Esophagus (tissue), 2 donors: Measurements from ENCODE around the gene DNM1. TPM values are rescaled to one million over a fixed set of nuclear protein-coding genes. Genes with fewer than 3 reads are reported as not detected.

Source experiments
- H3K27ac ChIP-seq, 2 donors: one replicate each; pipeline ENCODE4 v1.5.1; 2013; ENCODE audit warnings: low read depth in 2 of 2, mild to moderate bottlenecking in 2 of 2, inconsistent platforms in 1 of 2, low read length in 1 of 2, moderate library complexity in 1 of 2
- H3K27me3 ChIP-seq, 2 donors: one replicate each; pipeline ENCODE4 v1.6.1; 2013; ENCODE audit warnings: low read length in 2 of 2, control low read depth in 1 of 2, mild to moderate bottlenecking in 1 of 2; ENCODE audit not compliant: insufficient read depth in 2 of 2, control insufficient read depth in 1 of 2
- H3K36me3 ChIP-seq, 2 donors: one replicate each; pipeline ENCODE4 v1.6.1; 2013; ENCODE audit warnings: low read length in 1 of 2; ENCODE audit not compliant: control insufficient read depth in 2 of 2, insufficient read depth in 2 of 2
- H3K4me1 ChIP-seq, 2 donors: one replicate each; pipeline ENCODE4 v1.6.1; 2013; ENCODE audit warnings: low read length in 1 of 2; ENCODE audit not compliant: control insufficient read depth in 2 of 2, insufficient read depth in 2 of 2
- H3K4me3 ChIP-seq, 2 donors: one replicate each; pipeline ENCODE4 v1.5.1; 2013; ENCODE audit warnings: low read length in 2 of 2, mild to moderate bottlenecking in 2 of 2, low read depth in 1 of 2, moderate library complexity in 1 of 2
- H3K9me3 ChIP-seq, 2 donors: one replicate each; pipeline ENCODE4 v1.6.1; 2013; ENCODE audit warnings: mild to moderate bottlenecking in 2 of 2, low read depth in 1 of 2, low read length in 1 of 2, moderate library complexity in 1 of 2; ENCODE audit not compliant: control insufficient read depth in 2 of 2, insufficient read depth in 1 of 2
- WGBS, 2 donors: extraction: QIAGEN DNeasy Blood & Tissue Kit; methylation state at CpG; one replicate each; pipeline ENCODE4 v1.1.7; 2013; 5-methylcytosine and 5-hydroxymethylcytosine counted together
- polyA plus RNA-seq, 2 donors: library from polyadenylated mRNA; stranded (reverse); fragments of 200-250 nt; gene quantifications; one replicate each; pipeline ENCODE4 v1.2.3, GENCODE V29; 2013
- donor health status: healthy with polysubstance abuse.
- donor health status: Bipolar disorder and iron deficiency.

Gene DNM1
- polyA plus RNA-seq, 2 donors, result 2.4 to 4.6 TPM

GRCh38 chr9:128282500-128282899 lies 79.3 kb downstream of the DNM1 start:
- WGBS, 2 donors, result 94 to 99% methylated on average over 6 of the region's 6 CpGs
- no peak overlapping the region for H3K27ac ChIP-seq
- no peak overlapping the region for H3K4me3 ChIP-seq
- peaks cover 0 to 2% of the 10 kb centered on the region in 2 donors for H3K4me1 ChIP-seq
- no peaks in the 10 kb centered on the region for H3K27me3 ChIP-seq
- H3K36me3 ChIP-seq, result peaks cover 5 to 11% of the 10 kb centered on the region in 2 donors
- H3K9me3 ChIP-seq, result no peaks in the 10 kb centered on the region

DNA sequence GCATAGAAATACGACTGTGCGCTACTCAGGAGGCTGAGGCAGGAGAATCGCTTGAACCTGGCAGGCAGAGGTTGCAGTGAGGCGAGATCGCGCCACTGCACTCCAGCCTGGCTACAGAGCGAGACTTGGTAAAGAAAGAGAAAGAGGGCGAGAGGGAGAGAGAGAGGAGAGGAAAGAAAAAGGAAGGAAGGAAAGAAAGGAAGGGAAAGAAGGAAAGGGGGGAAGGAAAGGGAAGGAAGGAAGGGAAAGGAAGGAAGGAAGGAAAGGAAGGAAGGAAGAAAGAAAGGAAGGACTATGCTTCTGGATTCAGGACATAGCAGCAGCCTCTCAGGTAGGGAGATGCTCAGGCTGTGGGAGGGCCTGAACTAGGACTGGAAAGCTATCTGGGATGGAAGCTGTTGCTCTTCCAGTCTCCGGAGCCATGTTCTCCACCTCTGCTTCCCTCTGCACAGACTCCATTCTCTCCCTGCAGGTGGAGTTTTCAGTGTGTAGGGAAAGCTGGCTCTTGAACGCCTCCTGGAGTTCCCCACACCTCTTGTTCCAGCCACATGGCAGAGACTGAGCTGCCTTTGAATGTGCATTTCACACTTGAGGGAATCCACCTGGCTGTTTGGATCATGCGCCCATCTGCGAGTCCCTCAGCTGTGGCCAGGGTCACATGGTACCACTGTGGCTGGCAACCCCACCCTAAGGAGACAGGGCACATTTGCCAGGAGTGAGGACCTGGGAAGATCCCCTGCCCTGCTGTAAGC lies 82.0 kb downstream of the DNM1 start:
- WGBS, 2 donors, result 93 to 97% methylated on average over 12 of the region's 12 CpGs
- Histone ChIP-seq H3K27ac (no peak overlapping the region), H3K36me3 (peaks cover 9 to 18% of the 10 kb centered on the region in 2 donors)

GRCh38 chr9:128286440-128286839 lies 83.3 kb downstream of the DNM1 start:
- H3K36me3 ChIP-seq, result peaks cover 9 to 18% of the 10 kb centered on the region in 2 donors
- H3K4me1 ChIP-seq, result no peaks in the 10 kb centered on the region
- H3K9me3 ChIP-seq, result no peaks in the 10 kb centered on the region
- no peak overlapping the region for H3K27ac ChIP-seq
- H3K27me3 ChIP-seq, result no peaks in the 10 kb centered on the region
- no peak overlapping the region for H3K4me3 ChIP-seq
- WGBS, 2 donors, result 57 to 59% methylated on average over 6 of the region's 6 CpGs

More for the DNA sequence above, 82.0 kb downstream of the DNM1 start:
- no peaks in the 10 kb centered on the region for H3K27me3 ChIP-seq
- no peaks in the 10 kb centered on the region for H3K4me1 ChIP-seq
- no peak overlapping the region for H3K4me3 ChIP-seq
- H3K9me3 ChIP-seq, result no peaks in the 10 kb centered on the region

DNA sequence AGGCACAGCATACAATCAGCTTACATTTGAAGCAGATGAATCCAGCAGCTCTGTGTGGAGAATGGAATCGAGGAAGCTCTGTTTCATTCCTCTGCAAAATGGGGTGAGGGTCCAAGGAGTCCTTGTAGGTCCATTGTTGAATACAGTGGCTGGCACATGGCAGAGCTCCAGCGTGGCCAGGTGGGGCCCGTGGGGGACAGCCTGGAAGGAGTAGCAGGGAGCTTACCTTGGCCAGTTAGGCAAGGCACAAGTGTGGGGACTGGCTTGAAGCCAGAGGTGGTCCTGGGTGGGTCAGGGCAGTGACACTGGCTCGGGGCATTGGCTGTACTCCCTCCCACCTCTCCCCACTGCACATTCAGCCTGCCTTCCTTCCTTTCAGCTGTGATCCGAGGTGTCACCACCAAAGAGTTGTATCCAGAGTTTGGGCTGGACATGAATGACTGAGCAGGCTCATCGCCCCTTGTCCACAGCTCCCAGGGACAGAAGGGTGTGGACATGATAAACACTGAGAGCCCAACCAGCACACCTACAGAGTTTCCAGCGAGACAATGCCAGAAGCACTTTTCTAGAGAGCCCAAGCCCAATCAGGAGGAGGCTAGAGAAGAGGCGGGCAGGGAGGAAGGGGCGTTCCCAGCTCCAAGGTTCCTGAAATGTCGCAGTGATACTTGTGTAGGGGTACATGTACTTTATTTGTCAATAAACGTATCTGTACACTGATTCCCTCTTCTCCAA lies 85.3 kb downstream of the DNM1 start:
- peaks cover 9 to 18% of the 10 kb centered on the region in 2 donors for H3K36me3 ChIP-seq
- H3K4me3 ChIP-seq, result no peak overlapping the region
- no peak overlapping the region for H3K27ac ChIP-seq
- no peaks in the 10 kb centered on the region for H3K27me3 ChIP-seq
- WGBS, 2 donors, result 83 to 92% methylated on average over 9 to 11 of the region's 11 CpGs
- H3K4me1 ChIP-seq, result no peaks in the 10 kb centered on the region
- no peaks in the 10 kb centered on the region for H3K9me3 ChIP-seq

- Histone ChIP-seq H3K4me3 (no peak overlapping the region), H3K4me1 (no peaks in the 10 kb centered on the region), H3K9me3 (no peaks in the 10 kb centered on the region), H3K27me3 (no peaks in the 10 kb centered on the region), H3K36me3 (peaks cover 4 to 7% of the 10 kb centered on the region in 2 donors), H3K27ac (no peak overlapping the region)
- WGBS, 2 donors, result 83 to 92% methylated on average over 3 of the region's 3 CpGs
Measured at GRCh38 chr9:128292009-128292408, 88.8 kb downstream of the DNM1 start.

DNA sequence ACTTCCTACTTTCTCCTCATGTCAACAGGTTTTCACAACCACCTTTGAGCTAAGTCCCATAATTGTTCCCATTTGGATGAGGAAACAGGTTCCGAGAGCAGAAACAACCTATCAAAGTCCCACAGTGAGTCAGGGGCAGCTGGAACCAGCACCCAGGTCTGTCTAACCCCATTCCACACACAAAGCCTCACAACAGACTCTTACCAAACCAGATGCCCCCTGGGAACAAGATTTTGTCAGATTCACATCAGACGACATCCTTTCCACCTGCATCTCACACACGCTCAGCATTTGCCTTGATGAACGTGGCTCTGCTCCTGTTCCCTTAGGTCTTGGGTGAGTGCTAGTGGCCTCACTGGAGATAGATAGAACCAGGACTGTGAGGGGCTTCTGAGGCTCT lies 89.9 kb downstream of the DNM1 start:
- H3K4me1 ChIP-seq, result no peaks in the 10 kb centered on the region
- WGBS, 2 donors, result 89 to 93% methylated on average over 4 of the region's 4 CpGs
- H3K27me3 ChIP-seq, result no peaks in the 10 kb centered on the region
- H3K36me3 ChIP-seq, result peaks cover 2 to 5% of the 10 kb centered on the region in 2 donors
- H3K4me3 ChIP-seq, result no peak overlapping the region
- H3K27ac ChIP-seq, result no peak overlapping the region
- H3K9me3 ChIP-seq, result no peaks in the 10 kb centered on the region

- H3K4me1 ChIP-seq, result no peaks in the 10 kb centered on the region
Measured at GRCh38 chr9:128294142-128294541, 91.0 kb downstream of the DNM1 start.

DNA sequence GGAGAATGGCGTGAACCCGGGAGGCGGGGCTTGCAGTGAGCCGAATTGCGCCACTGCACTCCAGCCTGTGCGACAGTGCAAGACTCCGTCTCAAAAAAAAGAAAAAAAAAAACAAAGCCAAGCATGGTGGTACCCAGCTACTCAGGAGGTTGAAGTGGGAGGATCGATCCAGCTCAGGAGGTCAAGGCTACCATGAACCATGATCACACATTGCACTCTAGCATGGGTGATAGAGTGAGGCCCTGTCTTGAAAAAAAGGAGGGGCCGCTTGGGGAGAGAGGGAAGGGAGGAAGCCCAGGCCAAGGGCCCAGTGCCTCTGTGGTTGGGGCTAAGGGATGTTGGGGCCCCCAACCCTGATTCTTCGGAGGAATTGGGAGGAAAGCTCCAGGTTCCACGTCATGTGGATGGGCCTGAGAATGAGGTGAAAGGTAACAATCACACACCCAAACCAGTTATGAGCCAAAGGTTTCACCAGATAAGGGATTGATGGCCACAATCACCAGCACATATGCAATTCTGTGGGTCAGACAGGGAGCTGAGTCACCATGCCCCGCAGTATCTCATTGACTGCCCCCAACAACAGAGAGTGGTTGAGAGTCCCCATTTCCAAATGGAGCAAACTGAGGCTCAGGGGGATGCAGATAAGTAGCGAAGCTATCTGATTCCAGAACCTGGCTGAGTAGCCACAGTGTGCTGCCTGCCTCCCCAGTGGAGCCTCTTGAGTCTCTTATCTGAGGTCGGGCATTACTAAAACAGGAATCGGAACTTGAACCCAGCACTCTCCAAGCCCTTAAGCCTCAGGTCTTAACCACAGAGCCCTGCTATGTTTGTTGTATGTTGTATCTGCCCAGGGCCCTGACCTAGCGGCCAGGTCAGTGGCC lies 93.4 kb downstream of the DNM1 start:
- 86 to 91% methylated on average over 16 of the region's 16 CpGs for WGBS, 2 donors
- no peaks in the 10 kb centered on the region for H3K36me3 ChIP-seq
- H3K27me3 ChIP-seq, result no peaks in the 10 kb centered on the region
- H3K9me3 ChIP-seq, result no peaks in the 10 kb centered on the region
- H3K27ac ChIP-seq, result peak overlapping the region in 1 of 2 donors; percentile 30
- H3K4me3 ChIP-seq, result no peak overlapping the region
- H3K4me1 ChIP-seq, result no peaks in the 10 kb centered on the region

More at GRCh38 chr9:128294142-128294541, 91.0 kb downstream of the DNM1 start:
- 81 to 83% methylated on average over 4 of the region's 4 CpGs for WGBS, 2 donors
- Histone ChIP-seq H3K9me3 (no peaks in the 10 kb centered on the region), H3K4me3 (no peak overlapping the region), H3K27me3 (no peaks in the 10 kb centered on the region), H3K27ac (no peak overlapping the region), H3K36me3 (no peaks in the 10 kb centered on the region)

GRCh38 chr9:128297221-128297773 lies 94.1 kb downstream of the DNM1 start:
- H3K4me1 ChIP-seq, result no peaks in the 10 kb centered on the region
- 77 to 88% methylated on average over 2 of the region's 2 CpGs for WGBS, 2 donors
- H3K36me3 ChIP-seq, result no peaks in the 10 kb centered on the region
- H3K27ac ChIP-seq, result no peak overlapping the region
- no peaks in the 10 kb centered on the region for H3K27me3 ChIP-seq
- no peaks in the 10 kb centered on the region for H3K9me3 ChIP-seq
- H3K4me3 ChIP-seq, result no peak overlapping the region
